ENCODE results near the gene TACC2.

DNA sequence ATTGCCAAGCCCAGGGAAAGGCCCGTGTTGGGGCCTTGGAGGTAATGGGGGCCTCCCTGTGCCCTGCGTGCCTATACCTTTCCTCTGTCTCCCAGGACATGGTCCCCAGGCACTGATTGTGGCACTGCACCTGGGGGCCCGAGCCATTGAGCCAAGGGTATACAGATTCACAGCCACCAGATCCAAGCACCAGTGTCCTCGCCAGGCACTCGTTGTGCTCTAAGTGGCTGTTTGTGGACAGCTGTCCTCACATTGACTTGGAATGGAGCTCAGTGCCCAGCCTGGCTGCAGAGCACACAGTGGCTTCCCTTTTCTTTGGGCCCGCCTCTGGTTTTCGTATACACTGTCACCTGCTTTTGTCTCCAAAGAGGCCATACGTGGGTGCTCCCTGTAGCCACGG lies 210.1 kb downstream of the TACC2 start:
- TF ChIP-seq, protein P1, sequence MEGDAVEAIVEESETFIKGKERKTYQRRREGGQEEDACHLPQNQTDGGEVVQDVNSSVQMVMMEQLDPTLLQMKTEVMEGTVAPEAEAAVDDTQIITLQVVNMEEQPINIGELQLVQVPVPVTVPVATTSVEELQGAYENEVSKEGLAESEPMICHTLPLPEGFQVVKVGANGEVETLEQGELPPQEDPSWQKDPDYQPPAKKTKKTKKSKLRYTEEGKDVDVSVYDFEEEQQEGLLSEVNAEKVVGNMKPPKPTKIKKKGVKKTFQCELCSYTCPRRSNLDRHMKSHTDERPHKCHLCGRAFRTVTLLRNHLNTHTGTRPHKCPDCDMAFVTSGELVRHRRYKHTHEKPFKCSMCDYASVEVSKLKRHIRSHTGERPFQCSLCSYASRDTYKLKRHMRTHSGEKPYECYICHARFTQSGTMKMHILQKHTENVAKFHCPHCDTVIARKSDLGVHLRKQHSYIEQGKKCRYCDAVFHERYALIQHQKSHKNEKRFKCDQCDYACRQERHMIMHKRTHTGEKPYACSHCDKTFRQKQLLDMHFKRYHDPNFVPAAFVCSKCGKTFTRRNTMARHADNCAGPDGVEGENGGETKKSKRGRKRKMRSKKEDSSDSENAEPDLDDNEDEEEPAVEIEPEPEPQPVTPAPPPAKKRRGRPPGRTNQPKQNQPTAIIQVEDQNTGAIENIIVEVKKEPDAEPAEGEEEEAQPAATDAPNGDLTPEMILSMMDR (conservative IDR thresholded peaks at IDR 0.05; ENCODE audit: low read length), result no peak
- no peak for TF ChIP-seq EZH2phosphoT487 (IDR thresholded peaks at IDR 0.05; ENCODE audit: borderline replicate concordance, low read depth, low read length)

Measured in OCI-LY7 (cell line).